Mammary epithelial cell (primary cell): ENCODE results near the gene MRPS31.

Experiments used
- CTCF ChIP-seq, 2 donors: IDR thresholded peaks in 1 of 2; conservative IDR thresholded peaks in 1 of 2; 2 replicates each; pipeline ENCODE4 v1.5.1; 2011 to 2012; ENCODE audit warnings: inconsistent platforms in 2 of 2, low read length in 2 of 2, mild to moderate bottlenecking in 2 of 2, control low read depth in 1 of 2, low read depth in 1 of 2; ENCODE audit not compliant: insufficient read depth in 1 of 2; ENCODE audit errors: extremely low read depth in 1 of 2
- EZH2 ChIP-seq: IDR thresholded peaks from 2 replicates; pipeline ENCODE4 v1.6.1; 2012; ENCODE audit warnings: low read length, inconsistent platforms, borderline replicate concordance

DNA sequence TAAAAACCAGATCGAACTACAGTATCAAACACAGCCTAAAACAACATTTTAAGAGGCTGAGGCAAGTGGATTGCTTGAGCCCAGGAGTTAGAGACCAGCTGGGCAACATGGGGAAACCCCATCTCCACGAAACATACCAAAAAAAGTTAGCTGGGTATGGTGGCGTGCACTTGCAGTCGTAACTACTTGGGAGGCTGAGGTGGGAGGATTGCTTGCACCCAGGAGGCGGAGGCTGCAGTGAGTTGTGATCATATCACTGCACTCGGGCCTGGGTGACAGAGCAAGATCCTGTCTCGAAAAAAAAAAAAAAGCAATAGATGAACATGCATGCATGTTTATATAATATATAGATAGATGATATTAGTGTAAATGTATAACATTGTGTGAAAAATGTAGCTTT is 5.2 kb upstream of the MRPS31 start:
- no peak for TF ChIP-seq CTCF (conservative IDR thresholded peaks at IDR 0.05 in 1 of 2, IDR thresholded peaks at IDR 0.05 in 1 of 2; ENCODE audit: extremely low read depth in 1 of 2, insufficient read depth in 1 of 2, low read depth in 1 of 2, low read length in 2 of 2)
- no peak for TF ChIP-seq EZH2
